Measurements from ENCODE around the gene SIGLEC11.

DNA sequence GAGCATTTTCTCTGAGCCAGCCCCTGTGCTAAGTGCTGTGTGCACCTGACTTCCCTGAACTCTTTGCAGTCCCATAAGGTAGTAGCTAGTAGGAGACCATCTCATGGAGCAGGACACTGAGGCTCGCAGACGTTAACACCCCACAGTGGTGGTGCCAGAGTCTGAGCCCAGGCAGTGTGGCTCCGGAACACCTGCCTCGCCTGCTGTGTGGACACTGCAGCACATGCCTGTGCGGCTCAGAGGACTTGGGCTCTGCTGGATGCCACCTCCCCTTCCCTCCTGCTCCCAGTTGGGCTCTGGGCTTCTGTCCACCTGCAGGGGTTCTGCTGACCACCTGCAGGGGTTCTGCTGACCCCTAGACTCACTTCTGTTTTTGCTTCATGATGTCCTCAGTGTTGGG lies 27.0 kb upstream of the SIGLEC11 start:
- TF ChIP-seq, protein P1, sequence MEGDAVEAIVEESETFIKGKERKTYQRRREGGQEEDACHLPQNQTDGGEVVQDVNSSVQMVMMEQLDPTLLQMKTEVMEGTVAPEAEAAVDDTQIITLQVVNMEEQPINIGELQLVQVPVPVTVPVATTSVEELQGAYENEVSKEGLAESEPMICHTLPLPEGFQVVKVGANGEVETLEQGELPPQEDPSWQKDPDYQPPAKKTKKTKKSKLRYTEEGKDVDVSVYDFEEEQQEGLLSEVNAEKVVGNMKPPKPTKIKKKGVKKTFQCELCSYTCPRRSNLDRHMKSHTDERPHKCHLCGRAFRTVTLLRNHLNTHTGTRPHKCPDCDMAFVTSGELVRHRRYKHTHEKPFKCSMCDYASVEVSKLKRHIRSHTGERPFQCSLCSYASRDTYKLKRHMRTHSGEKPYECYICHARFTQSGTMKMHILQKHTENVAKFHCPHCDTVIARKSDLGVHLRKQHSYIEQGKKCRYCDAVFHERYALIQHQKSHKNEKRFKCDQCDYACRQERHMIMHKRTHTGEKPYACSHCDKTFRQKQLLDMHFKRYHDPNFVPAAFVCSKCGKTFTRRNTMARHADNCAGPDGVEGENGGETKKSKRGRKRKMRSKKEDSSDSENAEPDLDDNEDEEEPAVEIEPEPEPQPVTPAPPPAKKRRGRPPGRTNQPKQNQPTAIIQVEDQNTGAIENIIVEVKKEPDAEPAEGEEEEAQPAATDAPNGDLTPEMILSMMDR (IDR thresholded peaks at IDR 0.05; ENCODE audit: borderline replicate concordance, extremely low read depth, low read length, poor library complexity, severe bottlenecking), result no peak
- no peak for TF ChIP-seq EZH2 (IDR thresholded peaks at IDR 0.05; ENCODE audit: borderline replicate concordance, low read depth, low read length, severe bottlenecking)

All from DND-41 (cell line).